Spleen (tissue), 7 donors: ENCODE measurements around the gene SYCN.

Experiments
- CTCF ChIP-seq, 11 experiments: fragments of 200-600 bp in 7 of 11; fragments of 450-650 bp in 4 of 11; sonication (generic) in 4 of 11; IDR thresholded peaks in 8 of 11; conservative IDR thresholded peaks in 3 of 11; 1 replicate in 7 of 11; 2 replicates in 4 of 11; pipeline versions ENCODE4 v1.4.0 to v1.8.0; 2016 to 2021; ENCODE audit warnings: antibody characterized with exemption in 11 of 11, inconsistent platforms in 4 of 11, mild to moderate bottlenecking in 1 of 11
- POLR2A ChIP-seq, 3 donors: fragments of 450-650 bp; IDR thresholded peaks; one replicate each; pipeline ENCODE4 v1.5.1; 2017; ENCODE audit warnings: antibody characterized with exemption in 3 of 3, mild to moderate bottlenecking in 1 of 3
- donor health status: DM: no; HTN: no; CAD: no; lungs with moderate emphysema.
- donor health status: DM: no; HTN: no; CAD: no.
- donor health status: DM: no; HTN: no; CAD: no.

- TF ChIP-seq CTCF (IDR thresholded peaks at IDR 0.05 in 8 of 11, conservative IDR thresholded peaks at IDR 0.05 in 3 of 11) (no peak), POLR2A (IDR thresholded peaks at IDR 0.05) (no peak)
Measured at GRCh38 chr19:39237200-39238184, 33.4 kb upstream of the SYCN start.
